Measurements from ENCODE around the gene SAP130.

- TF ChIP-seq CTCF (IDR thresholded peaks at IDR 0.05; ENCODE audit: low read depth, low read length): no peak
- no peak for TF ChIP-seq POLR2A (IDR thresholded peaks at IDR 0.05; ENCODE audit: extremely low read depth, insufficient read length)
- TF ChIP-seq MYC (IDR thresholded peaks at IDR 0.05; ENCODE audit: low read depth, low read length): no peak
- TF ChIP-seq MAX (IDR thresholded peaks at IDR 0.05; ENCODE audit: low read depth, low read length): no peak
Observed at GRCh38 chr2:128057334-128057733, 29.5 kb upstream of the SAP130 start.
